Stimulated activated naive CD8-positive, alpha-beta T cell treated with anti-CD3 and anti-CD28 coated beads, Interleukin-15, amount 100 ng/mL, for 72 hours (primary cell): ENCODE data around the gene GRK6.
A peak's percentile ranks its signal among the peaks of the same experiment; 100 is the strongest.

Source experiments
- ATAC-seq: fragments of 150-1000 bp; cut with Tn5 transposase; 2 replicates; pipeline ENCODE4 v1.10.0; 2021; ENCODE audit warnings: mild to moderate bottlenecking, moderate library complexity
- DNase-seq, 2 donors: peaks; one replicate each; pipeline ENCODE4 v3.0.0; 2021 to 2022
- H3K27ac Mint-ChIP-seq, 2 donors: one replicate each; pipeline ENCODE4 v1.8.0; 2022; ENCODE audit warnings: mild to moderate bottlenecking in 2 of 2, mixed read lengths in 2 of 2, moderate library complexity in 2 of 2
- H3K27me3 Mint-ChIP-seq: one replicate; pipeline ENCODE4 v1.8.0; 2022; ENCODE audit warnings: mixed read lengths
- H3K4me1 Mint-ChIP-seq: one replicate; pipeline ENCODE4 v1.8.0; 2022; ENCODE audit warnings: mild to moderate bottlenecking, mixed read lengths
- H3K4me3 Mint-ChIP-seq, 2 donors: one replicate each; pipeline ENCODE4 v1.8.0; 2022; ENCODE audit warnings: mild to moderate bottlenecking in 2 of 2, mixed read lengths in 2 of 2, moderate library complexity in 1 of 2
- H3K9me3 Mint-ChIP-seq, 2 donors: one replicate each; pipeline ENCODE4 v1.8.0; 2022; ENCODE audit warnings: mixed read lengths in 2 of 2

Gene GRK6

GRCh38 chr5:177449140-177450061 lies 22.9 kb downstream of the GRK6 start:
- H3K9me3 Mint-ChIP-seq = no peaks in the 10 kb centered on the region
- H3K27me3 Mint-ChIP-seq = no peaks in the 10 kb centered on the region
- H3K4me3 Mint-ChIP-seq = no peak overlapping the region
- H3K27ac Mint-ChIP-seq = peak overlapping the region in 1 of 2 donors; percentile 42
- ATAC-seq (no peak), DNase-seq (no peak)
- peaks cover 68% of the 10 kb centered on the region for H3K4me1 Mint-ChIP-seq

DNA sequence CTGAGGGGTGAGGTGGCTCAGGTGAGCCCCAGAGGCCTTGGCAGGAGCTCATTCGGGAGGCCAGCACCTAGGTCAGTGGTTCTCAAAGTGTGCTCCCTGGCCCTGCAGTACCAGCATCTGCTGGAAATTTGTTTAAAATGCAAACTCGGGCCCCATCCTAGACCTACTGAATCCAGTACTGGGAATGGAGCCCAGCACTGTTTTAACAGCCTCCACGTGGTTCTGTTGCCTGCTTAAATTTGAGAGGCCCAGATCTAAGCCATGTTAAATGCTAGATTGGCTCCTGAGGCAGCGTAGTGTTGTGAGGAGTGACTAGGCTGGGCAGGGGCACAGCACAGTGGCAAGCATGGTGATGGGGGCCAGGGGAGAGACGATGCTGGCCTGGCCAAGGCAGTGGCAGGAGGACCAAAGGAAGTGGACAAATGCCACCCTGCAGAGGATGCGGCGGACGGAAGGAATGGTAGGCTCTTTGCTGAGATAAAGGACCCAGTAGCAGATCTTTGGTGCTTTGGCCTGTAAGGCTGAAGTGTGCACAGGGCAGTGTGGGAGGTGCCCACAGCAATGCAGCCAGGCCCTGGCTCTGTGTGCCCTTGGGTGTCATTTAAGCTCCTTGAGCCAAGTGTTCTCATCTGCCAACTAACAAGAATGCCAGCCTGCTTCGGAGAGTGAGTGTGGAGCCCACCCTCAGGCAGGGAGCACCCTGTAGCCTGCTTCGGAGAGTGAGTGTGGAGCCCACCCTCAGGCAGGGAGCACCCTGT lies 24.4 kb downstream of the GRK6 start:
- H3K4me1 Mint-ChIP-seq = peaks cover 54% of the 10 kb centered on the region
- peak overlapping the region in 1 of 2 donors; percentile 95 for H3K27ac Mint-ChIP-seq

DNA sequence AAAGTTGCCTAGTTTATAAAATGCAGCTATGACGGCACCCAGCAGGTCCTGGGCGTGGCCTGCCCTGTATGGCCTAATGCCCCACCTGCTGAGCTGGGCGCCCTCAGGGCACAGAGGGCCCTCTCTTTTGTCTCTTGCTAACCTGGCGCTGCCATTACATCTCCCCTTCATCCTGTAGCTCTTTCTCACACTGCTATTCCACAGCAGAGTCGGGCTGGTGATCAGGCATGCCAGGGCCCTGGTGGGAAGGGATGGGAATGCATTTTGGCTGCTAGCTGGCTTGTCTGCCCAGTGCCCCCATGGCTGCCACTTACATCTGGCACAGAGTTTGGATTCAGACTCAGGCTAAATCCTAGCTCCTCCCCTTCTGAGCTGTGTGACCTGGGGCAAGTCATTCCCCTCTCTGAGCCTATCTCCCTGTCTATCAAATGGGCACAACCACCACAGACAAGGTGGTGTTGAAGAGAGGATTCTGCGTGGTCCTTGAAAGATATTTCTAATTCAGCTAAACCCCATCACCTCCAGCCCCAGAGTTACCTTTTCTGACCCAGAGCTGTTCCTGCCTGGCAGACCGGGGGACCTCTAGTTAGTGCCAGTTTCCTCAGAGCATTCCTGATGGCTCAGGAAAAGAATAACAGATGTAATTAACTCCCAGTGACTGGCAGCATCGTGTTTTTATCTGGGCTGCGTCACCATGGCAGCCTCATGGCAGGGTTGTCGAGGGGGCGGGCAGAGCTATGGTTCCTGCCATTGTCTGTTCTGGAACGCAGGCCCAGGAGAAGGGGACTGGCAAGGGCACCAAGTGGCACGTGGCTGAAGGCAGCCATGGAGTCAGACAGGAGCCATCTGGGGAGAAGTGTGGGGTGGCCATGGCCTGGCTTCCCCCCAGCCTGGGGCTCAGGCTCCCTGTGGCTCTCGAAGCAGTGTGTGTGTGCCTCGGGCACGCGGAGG lies 26.5 kb downstream of the GRK6 start:
- peak overlapping the region in 1 of 2 donors; percentile 97 for H3K27ac Mint-ChIP-seq
- no peak for ATAC-seq

More for the DNA sequence above, 24.4 kb downstream of the GRK6 start:
- Mint-ChIP-seq H3K27me3 (no peaks in the 10 kb centered on the region), H3K9me3 (no peaks in the 10 kb centered on the region), H3K4me3 (peak overlapping the region in 1 of 2 donors; percentile 31)
- DNase-seq (no peak), ATAC-seq (no peak)

DNA sequence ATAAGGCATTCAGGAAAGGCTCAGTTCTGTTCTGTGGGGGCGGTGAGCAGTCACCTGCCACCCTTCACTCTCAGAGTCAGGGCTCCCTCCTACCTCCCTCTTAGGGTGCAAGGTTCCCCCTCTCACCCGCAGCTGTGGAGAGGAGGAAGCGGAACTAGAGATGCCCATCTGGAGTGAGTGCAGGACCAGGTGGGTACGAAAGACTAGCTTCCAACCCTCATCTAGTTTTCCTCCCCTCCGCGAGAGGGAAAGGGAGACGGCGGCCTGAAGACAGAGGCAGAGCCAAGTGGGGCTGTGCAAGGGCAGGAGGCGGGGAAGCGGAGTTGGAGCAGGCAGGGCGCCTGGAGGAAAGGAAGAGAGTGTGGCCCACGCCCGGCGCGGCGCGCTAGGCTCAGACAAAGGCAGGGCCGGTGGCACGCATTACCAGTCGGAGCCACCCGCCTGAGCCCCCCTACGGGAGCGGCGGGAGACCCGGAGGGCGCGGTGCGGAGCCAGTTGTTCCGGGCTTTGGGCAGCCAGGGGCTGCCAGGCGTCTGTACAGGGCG lies 27.4 kb downstream of the GRK6 start:
- H3K27ac Mint-ChIP-seq = peak overlapping the region in 1 of 2 donors; percentile 97
- peak in 1 of 2 donors; percentile 37 for DNase-seq
- H3K9me3 Mint-ChIP-seq = no peaks in the 10 kb centered on the region
- no peaks in the 10 kb centered on the region for H3K27me3 Mint-ChIP-seq
- ATAC-seq = peak; percentile 0
- H3K4me1 Mint-ChIP-seq = peaks cover 50% of the 10 kb centered on the region
- H3K4me3 Mint-ChIP-seq = peak overlapping the region; percentile 82 to 84

More for the DNA sequence above, 26.5 kb downstream of the GRK6 start:
- H3K4me1 Mint-ChIP-seq = peaks cover 59% of the 10 kb centered on the region
- peak overlapping the region; percentile 82 to 84 for H3K4me3 Mint-ChIP-seq
- no peaks in the 10 kb centered on the region for H3K27me3 Mint-ChIP-seq
- no peak for DNase-seq
- H3K9me3 Mint-ChIP-seq = no peaks in the 10 kb centered on the region

GRCh38 chr5:177454397-177455035 lies 28.0 kb downstream of the GRK6 start:
- Mint-ChIP-seq H3K4me1 (peaks cover 50% of the 10 kb centered on the region), H3K4me3 (peak overlapping the region; percentile 82 to 84), H3K27me3 (no peaks in the 10 kb centered on the region), H3K27ac (peak overlapping the region in 1 of 2 donors; percentile 94), H3K9me3 (no peaks in the 10 kb centered on the region)
- ATAC-seq (peak; percentile 46), DNase-seq (peak; percentile 92 to 96)

- Mint-ChIP-seq H3K27me3 (no peaks in the 10 kb centered on the region), H3K4me3 (peak overlapping the region; percentile 82 to 84), H3K9me3 (no peaks in the 10 kb centered on the region), H3K4me1 (peaks cover 50% of the 10 kb centered on the region), H3K27ac (peak overlapping the region in 1 of 2 donors; percentile 94)
- DNase-seq (peak; percentile 96 to 98), ATAC-seq (peak; percentile 76)
These were observed 28.7 kb downstream of the GRK6 start for GRCh38 chr5:177455036-177455660.

DNA sequence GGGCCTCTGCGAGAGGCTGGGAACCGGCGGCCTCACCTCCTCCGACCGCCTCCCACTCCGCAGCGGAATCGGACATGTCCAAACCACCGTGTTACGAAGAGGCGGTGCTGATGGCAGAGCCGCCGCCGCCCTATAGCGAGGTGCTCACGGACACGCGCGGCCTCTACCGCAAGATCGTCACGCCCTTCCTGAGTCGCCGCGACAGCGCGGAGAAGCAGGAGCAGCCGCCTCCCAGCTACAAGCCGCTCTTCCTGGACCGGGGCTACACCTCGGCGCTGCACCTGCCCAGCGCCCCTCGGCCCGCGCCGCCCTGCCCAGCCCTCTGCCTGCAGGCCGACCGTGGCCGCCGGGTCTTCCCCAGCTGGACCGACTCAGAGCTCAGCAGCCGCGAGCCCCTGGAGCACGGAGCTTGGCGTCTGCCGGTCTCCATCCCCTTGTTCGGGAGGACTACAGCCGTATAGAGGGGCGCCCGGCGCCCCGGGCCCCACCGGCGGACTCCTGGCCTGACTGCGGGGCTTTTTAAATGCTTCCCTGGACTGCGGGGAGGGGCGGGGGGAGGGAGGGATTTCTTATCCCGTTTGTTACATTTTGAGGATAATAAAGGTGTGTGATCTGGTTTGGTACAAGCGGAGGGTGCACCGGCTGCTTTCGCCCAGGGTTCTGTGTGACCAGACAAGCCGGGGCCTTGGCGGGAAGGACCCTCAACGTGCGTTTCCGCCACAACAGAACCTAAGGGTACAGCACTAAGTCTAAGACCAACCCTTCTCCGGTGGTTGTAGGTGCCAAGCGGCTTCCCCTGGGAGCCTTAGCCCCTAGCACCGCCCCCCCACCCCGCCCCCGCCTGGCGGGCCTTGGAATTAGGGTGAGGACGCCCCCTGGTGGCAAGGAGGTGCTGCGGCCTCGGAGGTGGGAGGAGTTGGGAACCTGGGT lies 29.4 kb downstream of the GRK6 start:
- H3K27ac Mint-ChIP-seq = peak overlapping the region; percentile 92 to 93
- ATAC-seq = peak; percentile 51
- H3K4me3 Mint-ChIP-seq = peak overlapping the region; percentile 82 to 84
- DNase-seq = peak; percentile 91
- H3K4me1 Mint-ChIP-seq = peaks cover 42% of the 10 kb centered on the region
- H3K27me3 Mint-ChIP-seq = no peaks in the 10 kb centered on the region
- no peaks in the 10 kb centered on the region for H3K9me3 Mint-ChIP-seq

- Mint-ChIP-seq H3K4me3 (peak overlapping the region; percentile 82 to 84), H3K27me3 (no peaks in the 10 kb centered on the region), H3K4me1 (peaks cover 44% of the 10 kb centered on the region), H3K27ac (peak overlapping the region in 1 of 2 donors; percentile 93), H3K9me3 (no peaks in the 10 kb centered on the region)
- DNase-seq = no peak
- ATAC-seq = no peak
These were observed 30.1 kb downstream of the GRK6 start for GRCh38 chr5:177456591-177456964.

GRCh38 chr5:177456976-177457851 lies 30.7 kb downstream of the GRK6 start:
- Mint-ChIP-seq H3K4me1 (peaks cover 45% of the 10 kb centered on the region), H3K27ac (peak overlapping the region in 1 of 2 donors; percentile 93)
- DNase-seq = peak; percentile 72 to 81

DNA sequence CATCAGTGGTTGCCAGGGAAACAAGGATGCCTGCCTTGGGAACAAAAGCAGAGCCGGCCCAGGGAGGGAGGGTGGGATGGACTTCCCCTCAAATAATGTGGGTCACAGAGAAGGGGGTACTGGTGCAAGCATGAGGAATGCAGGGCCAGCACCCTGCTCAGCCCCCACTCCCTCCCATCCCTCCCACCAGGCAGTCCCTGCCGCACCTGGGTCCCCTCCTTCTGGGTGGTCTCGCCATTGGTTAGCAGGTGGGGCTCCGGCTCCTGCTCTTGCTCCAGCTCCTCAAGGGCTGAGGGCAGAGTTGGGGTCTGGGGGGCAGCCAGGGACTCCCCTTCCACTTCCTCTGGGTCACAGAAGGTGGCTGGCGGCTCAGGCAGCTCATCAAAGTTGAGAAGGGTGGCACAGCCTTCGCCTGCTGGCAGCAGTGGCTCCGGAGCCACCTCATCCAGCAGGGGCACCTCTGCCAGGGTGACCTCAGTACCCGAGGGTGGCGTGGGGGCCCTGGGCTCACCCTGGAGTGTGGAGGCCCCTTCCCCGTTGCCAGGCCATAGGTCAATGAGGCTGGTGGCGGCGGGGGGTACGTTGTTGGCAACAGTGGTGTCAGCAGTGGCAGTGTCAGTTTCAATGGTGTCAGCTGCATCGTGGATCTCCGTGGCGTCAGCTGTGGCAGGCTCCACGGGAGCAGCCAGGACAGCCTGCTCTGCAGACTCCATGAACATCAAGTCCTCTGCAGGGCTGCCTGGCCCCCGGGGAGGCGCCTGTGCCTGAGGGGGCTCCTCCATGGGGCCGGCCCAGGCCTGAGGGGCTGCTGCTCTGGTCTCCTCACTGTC lies 31.6 kb downstream of the GRK6 start:
- Mint-ChIP-seq H3K27me3 (no peaks in the 10 kb centered on the region), H3K9me3 (no peaks in the 10 kb centered on the region), H3K27ac (no peak overlapping the region), H3K4me3 (no peak overlapping the region), H3K4me1 (peaks cover 46% of the 10 kb centered on the region)
- no peak for DNase-seq
- ATAC-seq = no peak

More at GRCh38 chr5:177456976-177457851, 30.7 kb downstream of the GRK6 start:
- H3K27me3 Mint-ChIP-seq = no peaks in the 10 kb centered on the region
- H3K9me3 Mint-ChIP-seq = no peaks in the 10 kb centered on the region
- H3K4me3 Mint-ChIP-seq = peak overlapping the region; percentile 44 to 84
- peak; percentile 43 for ATAC-seq

- Mint-ChIP-seq H3K9me3 (no peaks in the 10 kb centered on the region), H3K4me1 (peaks cover 44% of the 10 kb centered on the region), H3K27ac (no peak overlapping the region)
These were observed 32.5 kb downstream of the GRK6 start for GRCh38 chr5:177458912-177459350.

More at GRCh38 chr5:177458912-177459350, 32.5 kb downstream of the GRK6 start:
- Mint-ChIP-seq H3K4me3 (no peak overlapping the region), H3K27me3 (no peaks in the 10 kb centered on the region)
- DNase-seq = no peak
- no peak for ATAC-seq
